Nucleus accumbens (tissue), 56 donors: ENCODE results near the gene CHERP.
"Not testable (repeated sequence)": the region's sequence is repeated elsewhere in the genome, so short reads cannot be mapped to it uniquely, and the experiment has no call there.

Experiments
- DNase-seq, 56 donors: peaks; one replicate each; lab custom pipeline; 2025; lab: John Stamatoyannopoulos, UW

The CHERP gene

DNA sequence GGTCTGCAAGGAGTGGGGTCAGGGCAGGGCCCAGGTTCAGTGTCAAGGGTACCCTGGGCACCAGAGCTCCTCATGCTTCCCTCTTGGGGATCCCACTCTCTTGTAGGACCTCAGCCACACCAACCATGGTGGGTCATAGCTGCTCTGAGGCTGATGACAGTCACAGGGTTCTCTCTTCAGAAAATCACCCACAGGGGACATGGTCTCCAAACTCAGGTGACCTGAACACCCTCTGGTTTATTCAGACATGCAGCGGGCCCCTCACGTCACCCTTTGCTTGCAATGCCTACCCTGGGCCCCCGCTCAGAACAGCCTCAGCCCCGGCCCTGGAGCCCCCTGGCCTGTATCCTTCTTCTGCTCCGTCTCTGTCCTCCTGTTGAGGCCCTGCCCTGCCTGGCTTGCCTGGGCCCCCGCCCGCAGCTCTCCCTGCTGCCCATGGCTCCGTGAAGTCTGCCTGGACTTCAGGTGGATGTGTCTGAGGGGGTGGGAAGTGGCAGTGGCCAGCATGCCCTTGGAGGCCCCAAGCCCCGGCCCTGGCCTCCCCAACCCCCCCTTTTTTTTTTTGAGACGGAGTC, 20.4 kb downstream of the CHERP start:
- no peak for DNase-seq

DNA sequence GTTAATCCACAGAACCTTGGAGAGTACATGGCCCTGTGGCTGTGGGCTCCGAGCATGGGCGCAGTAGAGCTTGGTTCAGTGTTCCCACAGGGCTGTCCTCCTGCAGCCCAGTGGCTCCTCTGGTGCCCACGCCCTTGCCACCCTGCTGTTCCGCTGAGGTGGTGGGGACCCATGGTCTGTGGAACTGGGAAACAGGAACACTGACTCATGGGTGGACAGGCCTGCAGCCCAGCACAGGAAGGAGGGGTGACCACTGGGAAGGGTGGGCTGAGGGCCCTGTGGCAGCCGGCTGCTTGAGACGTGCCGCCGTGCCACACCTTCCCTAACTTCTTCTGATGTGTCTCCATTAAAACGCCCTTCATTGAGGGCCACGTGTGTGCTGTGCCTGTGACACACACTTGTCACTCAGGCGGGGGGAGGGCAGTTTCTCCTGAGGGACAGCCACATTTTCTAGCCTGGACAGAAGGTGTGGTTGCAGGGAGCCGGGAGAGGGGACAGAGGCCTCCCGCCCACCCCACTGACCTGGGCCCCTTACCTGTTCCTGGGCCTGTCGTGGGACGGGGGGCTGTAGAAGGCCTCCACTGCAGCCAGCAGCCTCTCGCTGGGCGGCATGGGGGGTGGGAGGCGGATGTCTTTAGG, 21.1 kb downstream of the CHERP start:
- DNase-seq, result no peak

DNA sequence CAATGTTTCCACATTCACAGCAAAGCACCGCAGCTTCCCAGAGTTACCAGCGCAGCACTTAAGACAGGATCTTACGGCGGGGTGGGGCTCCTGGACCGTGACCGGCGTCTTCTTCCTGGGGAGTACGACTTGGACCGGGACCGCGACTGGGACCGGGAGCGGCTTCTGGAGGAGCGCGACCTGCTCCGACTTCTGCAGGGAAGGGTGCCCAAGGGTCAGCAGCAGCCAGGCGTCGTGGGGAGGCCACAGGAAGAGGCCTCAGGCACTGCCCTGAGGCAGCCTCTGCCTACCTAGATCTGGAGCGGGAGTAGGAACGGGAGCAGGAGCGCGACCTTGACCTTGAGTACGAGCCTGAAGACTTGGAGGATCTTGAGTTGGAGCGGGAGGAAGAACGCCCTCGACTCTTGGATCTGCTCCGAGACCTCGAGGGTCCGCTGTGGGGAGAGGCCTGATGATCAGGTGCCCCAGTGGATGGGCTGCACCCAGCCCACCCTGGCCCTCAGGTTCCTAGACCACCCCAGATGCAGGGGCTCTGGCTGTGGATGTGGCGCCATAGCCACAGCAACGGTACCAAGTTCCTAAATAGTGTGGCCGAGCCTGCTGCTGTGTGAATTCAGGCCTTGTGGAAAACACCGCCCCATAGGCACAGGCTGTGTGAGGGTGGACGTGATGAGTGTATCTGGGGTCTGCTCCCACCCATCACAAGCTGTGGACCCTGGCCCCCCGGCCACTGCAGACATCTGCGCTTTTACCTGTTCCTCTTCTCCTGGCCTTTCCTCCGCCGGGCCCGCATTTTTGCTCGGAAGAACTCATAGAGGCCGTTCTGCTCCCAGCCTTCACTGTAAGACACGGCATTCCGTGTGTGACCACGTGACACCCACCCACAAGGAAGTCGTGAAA, 21.9 kb downstream of the CHERP start:
- DNase-seq, result no peak

DNA sequence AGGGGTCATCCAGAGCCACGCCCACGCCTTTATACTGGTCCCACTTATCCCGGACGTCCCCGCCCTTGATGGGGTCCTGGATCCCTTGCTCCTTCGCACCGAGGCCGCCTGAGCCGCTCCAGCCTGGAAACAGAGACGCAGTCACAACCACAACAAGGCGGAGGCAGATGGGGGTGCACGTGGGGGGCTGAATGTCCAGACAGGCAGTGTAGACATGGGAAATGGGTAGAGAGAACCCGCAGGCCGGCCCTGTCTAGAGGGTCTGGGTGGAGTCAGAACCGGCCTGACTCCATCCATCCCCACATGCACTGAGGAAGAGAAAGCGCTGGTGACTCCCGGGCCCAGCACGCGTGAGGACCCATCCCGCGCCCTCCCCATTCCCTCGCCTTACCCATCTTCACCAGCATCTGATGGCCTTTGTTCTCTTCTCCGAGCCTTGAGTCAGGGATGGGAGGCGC, 23.0 kb downstream of the CHERP start:
- DNase-seq, result no peak

DNA sequence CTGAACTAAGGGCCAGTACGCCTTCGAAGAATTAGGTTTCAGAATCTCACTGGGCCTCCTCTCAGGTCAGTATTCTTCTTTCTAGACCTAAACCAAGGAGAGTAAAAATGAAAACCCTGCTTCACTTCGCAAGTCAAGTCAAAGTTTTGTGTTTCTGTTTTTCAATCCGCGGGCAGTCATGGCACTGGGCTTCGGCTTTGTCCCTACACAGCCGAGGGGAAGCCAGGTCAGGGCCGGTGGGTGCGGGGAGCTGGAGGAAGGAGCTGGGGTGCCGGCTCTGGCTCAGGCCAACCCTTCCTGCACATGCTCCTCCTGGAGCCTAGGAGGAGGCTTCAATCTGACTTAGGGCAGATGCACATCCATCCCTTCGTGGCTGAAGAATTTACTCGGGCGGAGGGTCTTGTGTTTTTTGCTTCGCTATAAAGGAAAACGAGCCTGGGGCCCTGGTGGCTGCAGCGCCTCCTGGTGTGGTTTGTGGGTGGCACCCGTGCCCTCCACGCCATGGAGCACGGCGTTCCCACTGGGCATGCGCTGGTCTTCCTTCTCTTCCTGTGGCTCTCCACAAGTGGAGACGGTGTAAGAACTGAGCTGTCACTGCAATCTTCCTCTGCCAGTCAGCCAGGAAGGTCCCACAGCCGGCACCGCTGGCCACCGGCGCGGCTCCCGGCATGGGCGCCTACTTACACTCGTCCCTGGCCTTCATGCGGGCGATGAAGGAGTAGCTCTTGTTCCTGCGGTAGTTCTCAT, 23.6 kb downstream of the CHERP start:
- no peak for DNase-seq

DNA sequence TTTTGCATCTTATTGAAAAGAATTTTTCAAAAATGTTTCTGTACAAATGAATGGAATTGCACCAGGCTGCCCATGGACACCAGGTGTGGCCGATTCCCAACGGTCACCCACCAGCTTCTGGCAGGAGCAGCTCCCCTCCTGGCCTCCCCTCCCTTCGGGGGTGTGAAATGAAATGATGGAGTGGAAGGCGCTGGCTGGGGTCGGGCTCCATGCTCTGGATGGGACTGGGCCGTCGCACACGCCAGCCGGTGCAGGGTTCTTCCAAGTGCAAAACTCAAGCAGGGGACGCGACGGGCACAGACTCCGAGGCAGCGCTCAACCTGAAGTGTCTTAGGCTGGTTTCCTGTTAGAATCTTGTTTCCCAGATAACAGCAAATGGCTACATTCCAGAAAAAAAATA, 24.2 kb downstream of the CHERP start:
- DNase-seq, result no peak

DNA sequence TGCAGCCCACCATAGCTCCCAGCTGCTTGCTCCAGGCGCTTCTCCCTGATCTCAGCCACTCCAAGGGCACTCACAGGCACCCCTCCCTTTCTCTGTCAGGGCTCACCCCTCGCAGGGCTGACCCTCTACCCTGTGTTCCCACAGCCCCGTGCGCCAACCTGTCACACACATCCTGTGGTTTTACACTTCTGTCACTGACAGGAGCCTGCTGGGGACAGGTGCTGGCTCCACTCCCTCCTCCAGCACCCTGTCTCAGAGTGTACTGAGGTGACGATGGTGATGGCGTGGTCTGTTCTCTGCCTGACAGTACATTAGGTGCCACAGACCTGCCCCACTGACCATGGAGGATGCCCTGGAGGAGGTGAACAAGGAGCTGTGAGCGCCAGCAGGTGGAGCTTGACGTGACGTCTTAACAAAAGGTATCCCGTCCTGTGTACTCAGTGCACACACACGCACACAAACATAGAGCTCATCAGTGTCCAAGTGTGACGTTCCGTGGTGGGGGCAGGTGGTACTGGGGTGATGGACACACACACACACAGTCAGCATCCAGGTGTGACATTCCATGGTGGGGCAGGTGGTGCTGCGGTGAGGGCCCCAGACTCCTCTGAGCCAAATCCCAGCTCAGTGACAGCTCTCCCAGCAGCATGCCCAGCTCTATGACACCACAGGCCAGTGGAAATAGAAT, 25.2 kb downstream of the CHERP start:
- DNase-seq, result no peak

DNA sequence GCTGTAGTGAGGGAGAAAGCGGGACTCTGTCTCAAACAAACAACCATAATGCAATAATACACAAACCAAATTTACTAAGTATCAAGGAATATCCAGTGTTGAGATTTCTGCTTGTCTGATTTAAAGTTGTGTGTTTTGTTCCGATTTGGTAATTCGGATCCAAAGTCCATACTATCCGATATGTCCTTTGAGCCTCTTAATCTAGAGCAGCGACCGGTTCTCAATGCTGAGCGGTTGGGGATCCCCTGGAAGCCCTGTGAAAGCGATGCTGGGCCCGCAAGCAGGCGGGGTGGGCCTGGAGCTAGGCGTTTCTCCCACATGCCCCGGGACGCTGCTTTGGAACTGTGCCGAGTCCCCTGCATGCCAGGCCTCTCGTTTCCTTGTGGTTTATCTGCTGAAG, 25.9 kb downstream of the CHERP start:
- DNase-seq, result no peak

DNA sequence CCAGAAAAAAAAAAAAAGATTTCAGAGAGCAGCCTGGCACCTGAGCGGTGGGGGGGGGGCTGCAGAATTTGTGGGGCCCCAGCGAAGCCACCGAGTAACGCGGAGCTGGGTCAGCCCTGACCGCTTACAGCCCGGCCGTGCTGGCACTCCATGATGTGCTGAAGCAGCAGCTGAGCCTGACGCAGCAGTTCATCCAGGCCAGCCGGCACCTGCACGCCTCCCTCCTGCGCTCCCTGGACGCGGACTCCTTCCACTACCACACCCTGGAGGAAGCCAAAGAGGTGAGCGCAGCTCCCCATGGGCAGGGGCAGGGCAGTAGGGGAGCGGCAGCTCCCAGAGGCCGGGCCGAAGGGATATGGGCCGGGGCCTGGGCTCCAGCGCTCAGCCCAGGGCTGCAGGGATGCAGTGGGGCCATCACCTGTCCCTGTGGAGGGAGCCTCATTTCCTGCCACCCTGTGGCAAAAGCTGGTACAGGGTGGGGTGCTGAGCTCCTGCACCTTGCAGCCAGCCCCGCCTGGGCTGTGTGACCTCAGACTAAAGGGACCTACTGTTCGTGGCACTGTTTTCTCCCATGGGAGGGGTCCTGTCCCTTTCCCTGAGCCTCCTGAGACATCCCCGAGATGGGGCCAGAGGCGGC, 27.7 kb downstream of the CHERP start:
- DNase-seq, result no peak

DNA sequence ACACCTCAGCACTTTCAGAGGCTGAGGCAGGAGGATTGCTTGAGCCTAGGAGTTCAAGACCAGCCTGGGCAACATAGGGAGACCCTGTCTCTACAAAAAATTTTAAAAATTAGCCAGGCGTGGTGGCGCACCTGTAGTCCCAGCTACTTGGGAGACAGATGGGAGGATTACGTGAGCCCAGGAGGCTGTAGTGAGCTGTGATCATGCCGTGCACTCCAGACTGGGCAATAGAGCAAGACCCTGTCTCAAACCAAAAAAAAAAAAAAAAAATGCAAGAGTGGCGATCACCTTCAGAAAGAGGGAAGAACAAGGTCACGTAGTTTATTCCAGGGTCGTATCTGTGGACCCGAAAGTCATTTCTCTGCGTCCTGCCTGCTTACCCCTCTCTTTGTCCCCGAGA, 29.6 kb downstream of the CHERP start:
- not testable (repeated sequence) for DNase-seq

DNA sequence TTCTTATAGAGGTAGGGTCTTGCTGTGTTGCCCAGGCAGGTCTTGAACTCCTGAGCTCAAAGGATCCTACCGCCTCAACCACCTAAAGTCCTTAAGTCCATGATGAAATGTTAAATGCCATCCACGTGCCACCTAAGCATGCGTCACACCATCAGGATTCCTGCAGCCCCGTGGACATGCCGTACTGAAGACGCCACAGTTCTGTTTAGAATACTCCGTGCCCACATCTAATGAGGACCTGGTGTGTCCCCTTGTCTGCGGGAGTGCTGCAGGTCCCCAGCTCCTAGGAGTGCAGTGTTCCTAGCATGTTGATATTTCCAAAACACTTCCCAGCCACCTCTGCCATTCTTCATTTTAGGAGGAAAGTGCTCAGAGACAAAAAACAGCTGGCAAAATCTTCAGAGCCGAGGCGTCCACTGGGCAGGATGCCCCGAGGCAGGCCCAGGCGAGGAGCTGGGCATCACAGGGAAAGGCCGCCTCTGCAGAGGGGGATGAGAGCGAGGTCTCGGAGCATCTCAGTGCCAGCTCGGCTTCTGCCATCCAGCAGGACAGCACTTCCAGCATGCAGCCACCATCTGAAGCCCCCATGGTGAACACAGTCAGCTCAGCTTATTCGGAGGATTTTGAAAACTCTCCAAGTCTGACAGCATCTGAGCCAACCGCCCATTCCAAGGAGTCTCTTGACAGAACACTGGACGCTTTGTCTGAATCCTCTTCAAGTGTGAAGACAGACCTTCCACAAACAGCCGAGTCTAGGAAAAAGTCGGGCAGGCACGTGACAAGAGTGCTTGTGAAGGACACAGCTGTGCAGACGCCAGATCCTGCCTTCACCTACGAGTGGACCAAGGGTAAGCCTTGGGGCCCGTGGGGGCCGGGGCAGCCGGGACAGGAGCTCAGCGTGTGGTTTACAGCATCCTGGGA, 32.8 kb downstream of the CHERP start:
- peak in 49 of 56 donors; percentile 16 to 84 (median 49) for DNase-seq

DNA sequence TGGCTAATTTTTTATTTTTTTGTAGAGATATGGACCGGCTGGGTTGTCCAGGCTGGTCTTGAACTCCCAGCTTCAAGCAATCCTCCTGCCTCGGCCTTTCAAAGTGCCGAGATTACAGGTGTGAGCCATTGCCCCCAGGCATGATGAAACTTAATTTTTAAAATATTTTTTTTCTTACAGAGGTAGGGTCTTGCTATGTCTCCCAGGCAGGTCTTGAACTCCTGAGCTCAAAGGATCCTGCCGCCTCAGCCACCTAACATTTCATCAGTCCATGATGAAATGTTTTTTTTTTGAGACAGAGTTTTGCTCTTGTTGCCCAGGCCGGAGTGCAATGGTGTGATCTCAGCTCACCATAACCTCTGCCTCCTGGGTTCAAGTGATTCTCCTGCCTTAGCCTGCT, 33.7 kb downstream of the CHERP start:
- DNase-seq, result no peak

DNA sequence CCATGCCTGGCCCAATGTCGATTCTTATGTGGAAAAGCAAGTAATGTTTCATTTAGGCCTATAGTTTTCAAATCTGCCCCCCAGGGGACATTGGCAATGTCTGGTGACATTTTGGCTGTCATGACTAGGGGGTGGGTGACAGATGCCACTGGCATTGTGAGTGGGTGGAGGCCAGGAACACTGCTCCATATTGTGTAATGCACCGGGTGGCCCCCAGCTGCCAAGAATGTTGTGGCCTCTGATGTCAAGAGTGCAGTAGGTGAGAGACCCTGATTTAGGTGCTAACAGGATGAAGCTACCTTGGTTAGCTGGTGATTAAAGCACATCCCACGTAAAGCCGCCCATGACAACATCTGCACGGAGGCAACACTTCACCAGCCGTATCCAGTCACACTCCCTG, 35.3 kb downstream of the CHERP start:
- DNase-seq, result no peak

DNA sequence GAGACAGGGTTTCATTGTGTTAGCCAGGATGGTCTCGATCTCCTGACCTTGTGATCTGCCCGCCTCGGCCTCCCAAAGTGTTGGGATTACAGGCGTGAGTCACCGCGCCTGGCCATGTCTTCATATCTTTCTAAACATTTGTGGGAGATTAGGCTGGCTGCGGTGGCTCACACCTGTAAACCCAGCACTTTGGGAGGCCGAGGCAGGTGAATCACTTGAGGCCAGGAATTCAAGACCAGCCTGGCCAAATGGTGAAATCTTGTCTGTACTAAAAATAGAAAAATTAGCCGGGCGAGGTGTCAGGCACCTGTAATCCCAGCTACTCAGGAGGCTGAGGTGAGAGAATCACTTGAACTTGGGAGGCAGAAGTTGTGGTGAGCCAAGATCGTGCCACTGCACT, 36.1 kb downstream of the CHERP start:
- not testable (repeated sequence) for DNase-seq

DNA sequence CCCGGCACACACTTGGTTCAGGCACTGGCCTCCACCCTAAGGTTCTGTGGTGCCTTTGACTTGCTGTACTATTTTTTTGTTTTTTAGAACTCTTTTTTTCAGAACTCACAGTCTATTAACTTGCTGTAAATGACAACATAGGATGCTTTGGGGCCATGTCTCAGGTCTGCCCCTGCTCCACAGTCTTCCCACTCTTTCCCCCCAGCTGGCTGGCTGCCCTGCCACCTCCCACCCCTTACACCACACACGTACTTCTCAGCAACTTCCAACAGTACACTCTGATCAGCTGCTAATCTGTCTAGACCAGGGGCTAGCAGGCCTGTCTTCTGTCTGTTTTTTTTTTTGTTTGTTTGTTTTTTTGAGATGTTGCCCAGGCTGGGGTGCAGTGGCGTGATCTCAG, 38.0 kb downstream of the CHERP start:
- DNase-seq, result no peak

DNA sequence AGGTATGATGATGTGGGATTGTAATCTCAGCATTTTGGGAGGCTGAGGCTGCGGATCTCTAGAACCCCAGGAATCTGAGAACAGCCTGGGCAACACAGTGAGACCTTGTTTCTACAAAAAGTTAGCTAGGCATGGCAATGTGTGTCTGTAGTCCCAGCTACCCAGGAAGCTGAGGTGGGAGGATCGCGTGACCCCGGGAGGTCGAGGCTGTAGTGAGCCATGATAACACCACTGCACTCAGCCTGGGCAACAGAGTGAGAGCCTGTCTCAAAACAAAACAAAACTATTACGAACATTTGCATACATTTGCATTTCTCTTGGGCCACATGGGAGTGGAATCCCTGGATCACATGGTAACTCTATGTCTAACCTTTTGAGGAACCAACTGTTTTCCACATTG, 44.4 kb downstream of the CHERP start:
- DNase-seq, result no peak

DNA sequence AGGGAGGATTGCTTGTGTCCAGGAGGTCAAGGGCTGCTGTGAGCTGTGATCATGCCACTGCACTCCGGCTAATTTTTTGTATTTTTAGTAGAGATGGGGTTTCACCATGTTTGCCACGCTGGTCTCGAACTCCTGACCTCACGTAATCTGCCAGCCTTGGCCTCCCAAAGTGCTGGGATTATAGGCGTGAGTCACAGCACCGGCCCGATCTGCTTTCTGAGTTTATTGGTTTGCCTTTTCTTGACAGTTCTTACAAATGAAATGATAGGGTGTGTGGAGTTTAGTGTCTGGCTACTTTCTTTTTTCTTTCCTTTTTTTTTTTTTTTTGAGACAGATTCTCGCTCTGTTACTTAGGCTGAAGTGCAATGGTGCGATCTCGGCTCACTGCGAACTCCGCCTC, 45.2 kb downstream of the CHERP start:
- DNase-seq, result no peak

DNA sequence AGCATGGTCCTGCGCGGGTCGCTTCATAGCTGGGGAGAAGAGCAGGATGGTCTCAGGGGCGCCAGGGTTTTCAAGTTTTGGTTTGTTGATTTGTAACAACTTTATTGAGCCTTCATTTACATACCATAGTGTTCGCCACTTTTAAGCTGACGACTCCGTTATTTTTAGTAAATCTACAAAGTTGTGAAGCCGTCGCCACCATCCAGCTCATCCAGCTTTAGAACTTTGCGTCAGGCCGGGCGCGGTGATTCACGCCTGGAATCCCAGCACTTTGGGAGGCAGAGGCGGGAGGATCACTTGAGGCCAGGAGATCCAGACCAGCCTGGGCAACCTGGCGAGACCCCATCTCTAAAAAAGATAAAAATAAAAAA, 45.6 kb downstream of the CHERP start:
- DNase-seq, result peak in 11 of 56 donors; percentile 14 to 58 (median 39)
